IPS DF 6.9 (cell line): Measurements from ENCODE around the gene KCNN3.

Experiments
- DNase-seq: peaks from one replicate; pipeline ENCODE4 v3.0.0-alpha.2; 2013; ENCODE audit warnings: low read depth, low spot score
- H3K27ac ChIP-seq: one replicate; pipeline ENCODE4 v1.5.1; 2013; ENCODE audit warnings: low read length, control low read depth
- H3K27me3 ChIP-seq: 2 replicates; pipeline ENCODE4 v1.6.1; 2013; ENCODE audit warnings: mild to moderate bottlenecking, low read length; ENCODE audit not compliant: control insufficient read depth, insufficient read depth
- H3K36me3 ChIP-seq: 2 replicates; pipeline ENCODE4 v1.6.1; 2013; ENCODE audit warnings: low read length; ENCODE audit not compliant: control insufficient read depth, insufficient read depth
- H3K4me1 ChIP-seq: 2 replicates; pipeline ENCODE4 v1.6.1; 2013; ENCODE audit warnings: low read length; ENCODE audit not compliant: control insufficient read depth, insufficient read depth
- H3K4me3 ChIP-seq: 2 replicates; pipeline ENCODE4 v1.5.1; 2013; ENCODE audit warnings: mild to moderate bottlenecking, low read length
- H3K9me3 ChIP-seq: 2 replicates; pipeline ENCODE4 v1.6.1; 2013; ENCODE audit warnings: low read length, inconsistent platforms; ENCODE audit not compliant: control insufficient read depth, insufficient read depth
- WGBS: extraction: QIAGEN DNeasy Blood & Tissue Kit; methylation state at CpG from one replicate; pipeline ENCODE4 v1.1.7; 2013; ENCODE audit warnings: mixed read lengths, missing lambda C conversion rate; ENCODE audit not compliant: insufficient read length, insufficient coverage; 5-methylcytosine and 5-hydroxymethylcytosine counted together

KCNN3 gene

GRCh38 chr1:154867841-154868605 lies 2.1 kb downstream of the KCNN3 start:
- no peak for DNase-seq
- H3K27me3 ChIP-seq, result no peaks in the 10 kb centered on the region
- no peaks in the 10 kb centered on the region for H3K36me3 ChIP-seq
- H3K4me1 ChIP-seq, result peaks cover 19% of the 10 kb centered on the region
- no peak overlapping the region for H3K27ac ChIP-seq
- H3K9me3 ChIP-seq, result no peaks in the 10 kb centered on the region
- H3K4me3 ChIP-seq, result no peak overlapping the region
- no CpG with 5 or more reads among the region's 19 CpGs for WGBS

DNA sequence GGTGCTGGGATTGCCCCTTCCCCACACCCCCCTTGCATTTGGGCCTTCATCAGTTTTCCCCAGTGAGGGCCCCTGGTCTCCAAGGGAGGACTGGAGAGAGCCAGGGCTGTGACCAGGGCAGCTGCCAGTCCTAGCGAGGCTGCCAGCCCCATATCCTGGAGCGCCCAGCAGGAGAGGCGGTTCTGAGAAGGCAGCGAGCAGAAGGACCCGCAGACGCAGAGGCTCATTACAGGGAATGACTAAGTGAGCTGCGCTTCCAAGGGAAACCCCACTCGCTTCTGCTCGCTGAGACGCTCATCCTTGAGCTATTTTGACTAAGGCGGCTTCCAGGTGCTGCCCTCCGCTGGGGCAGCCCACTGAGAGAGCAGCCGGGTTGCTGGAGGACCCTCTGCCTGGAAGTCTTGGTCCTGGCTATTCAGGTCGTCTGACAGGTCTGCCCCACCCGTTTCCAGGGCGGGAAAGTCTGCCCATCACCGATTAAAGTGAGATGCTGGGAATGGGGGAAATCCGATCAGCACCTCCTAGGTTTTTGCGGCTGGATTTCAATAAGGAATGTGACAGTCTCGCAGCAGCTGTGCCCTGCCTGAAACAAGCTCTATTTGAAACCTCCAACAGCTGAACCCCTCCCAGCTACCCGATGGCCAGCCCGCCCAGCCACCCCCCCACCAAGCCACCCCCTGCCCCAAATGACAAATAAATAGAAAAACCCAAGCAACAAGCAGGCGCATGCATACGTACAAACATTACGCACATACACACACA lies 2.8 kb downstream of the KCNN3 start:
- no CpG with 5 or more reads among the region's 25 CpGs for WGBS
- H3K9me3 ChIP-seq, result no peaks in the 10 kb centered on the region

DNA sequence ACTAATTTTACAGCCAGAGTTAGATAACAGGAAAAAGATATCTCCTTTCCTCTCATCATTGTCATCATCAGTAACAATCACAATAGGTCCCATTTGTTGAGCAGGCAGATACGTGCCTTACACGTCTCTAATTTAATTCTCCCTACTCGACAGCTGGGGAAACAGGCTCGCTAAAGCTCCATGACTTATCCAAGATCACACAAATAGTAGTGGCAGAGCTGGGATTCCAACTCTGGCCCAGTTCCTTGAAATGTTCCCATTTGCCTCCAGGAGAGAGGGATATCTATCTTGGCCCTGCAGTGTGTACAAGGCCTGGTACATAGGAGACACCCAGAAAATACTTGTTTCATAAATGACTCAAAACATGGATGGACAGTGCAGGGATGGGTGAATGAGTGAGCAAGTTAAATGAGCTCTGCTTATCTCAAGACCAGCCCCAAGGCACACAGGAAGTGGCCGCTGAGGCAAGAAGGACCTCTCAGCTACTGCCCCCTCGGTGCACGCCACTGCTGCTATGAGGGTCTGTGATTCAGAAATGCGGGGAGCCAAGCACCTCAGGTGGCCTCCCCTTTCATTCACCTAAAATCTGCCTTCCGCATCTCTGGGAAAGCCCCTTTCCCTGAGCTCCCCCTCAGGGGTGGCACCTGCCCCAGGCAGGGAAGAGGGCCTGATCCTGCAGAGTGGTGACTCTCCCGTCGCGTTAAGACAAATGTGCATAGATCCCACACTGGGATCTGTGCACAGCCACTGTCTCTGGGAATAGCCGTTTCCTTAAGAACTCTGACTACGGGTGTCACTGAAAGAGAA lies 3.6 kb downstream of the KCNN3 start:
- H3K27ac ChIP-seq, result no peak overlapping the region
- H3K36me3 ChIP-seq, result no peaks in the 10 kb centered on the region
- no peaks in the 10 kb centered on the region for H3K27me3 ChIP-seq
- no peak for DNase-seq
- H3K4me1 ChIP-seq, result peaks cover 20% of the 10 kb centered on the region
- no peaks in the 10 kb centered on the region for H3K9me3 ChIP-seq
- no peak overlapping the region for H3K4me3 ChIP-seq
- no CpG with 5 or more reads among the region's 14 CpGs for WGBS

More for the DNA sequence above, 2.8 kb downstream of the KCNN3 start:
- Histone ChIP-seq H3K36me3 (no peaks in the 10 kb centered on the region), H3K4me1 (peaks cover 20% of the 10 kb centered on the region), H3K27me3 (no peaks in the 10 kb centered on the region), H3K4me3 (no peak overlapping the region), H3K27ac (no peak overlapping the region)
- no peak for DNase-seq

DNA sequence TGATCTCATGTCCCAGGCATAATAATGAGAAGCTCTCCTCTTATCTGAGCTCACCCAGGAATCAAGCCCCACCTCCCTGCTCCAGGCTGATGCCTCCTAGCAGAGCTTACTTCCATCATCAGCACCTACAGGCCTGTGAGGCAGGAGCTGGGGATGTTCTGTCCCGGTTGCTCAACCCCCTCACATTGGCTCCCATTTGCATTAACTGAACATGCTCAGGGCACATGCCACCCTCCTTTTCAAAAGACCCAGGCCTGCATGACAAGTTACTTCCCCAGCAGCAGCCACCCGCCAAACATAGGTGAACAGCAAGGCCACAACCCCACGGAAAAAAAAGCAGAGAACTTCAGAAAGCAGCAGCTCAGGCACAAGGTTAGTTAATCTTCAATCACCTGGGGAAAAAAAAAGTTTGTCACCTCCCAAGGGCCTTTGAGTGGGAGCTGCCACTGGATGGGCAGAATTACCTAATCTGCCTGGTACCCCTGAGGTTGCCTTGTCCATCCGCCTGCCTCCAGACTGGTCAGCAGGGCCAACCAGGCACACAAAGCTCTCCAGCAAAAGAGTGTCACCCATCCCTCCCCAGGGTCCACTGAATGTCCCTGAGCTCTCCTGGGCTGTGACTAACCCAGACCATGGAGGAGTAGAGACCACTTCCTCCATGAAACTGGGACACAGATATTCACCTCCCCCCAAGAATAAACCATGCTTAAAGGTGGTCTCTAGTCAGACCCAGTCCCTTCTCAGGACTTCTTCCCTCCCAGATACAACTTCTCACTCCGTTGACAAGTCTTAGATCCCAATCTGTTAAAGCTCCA lies 4.4 kb downstream of the KCNN3 start:
- Histone ChIP-seq H3K27ac (no peak overlapping the region), H3K27me3 (no peaks in the 10 kb centered on the region), H3K36me3 (no peaks in the 10 kb centered on the region), H3K4me1 (peaks cover 20% of the 10 kb centered on the region), H3K4me3 (no peak overlapping the region), H3K9me3 (no peaks in the 10 kb centered on the region)
- WGBS, result no CpG with 5 or more reads among the region's 5 CpGs
- DNase-seq, result no peak

GRCh38 chr1:154864189-154864975 lies 5.7 kb downstream of the KCNN3 start:
- H3K9me3 ChIP-seq, result no peaks in the 10 kb centered on the region
- H3K36me3 ChIP-seq, result no peaks in the 10 kb centered on the region
- no CpG with 5 or more reads among the region's 8 CpGs for WGBS
- H3K4me1 ChIP-seq, result peaks cover 16% of the 10 kb centered on the region
- H3K27me3 ChIP-seq, result no peaks in the 10 kb centered on the region
- no peak overlapping the region for H3K27ac ChIP-seq
- no peak overlapping the region for H3K4me3 ChIP-seq
- no peak for DNase-seq

DNA sequence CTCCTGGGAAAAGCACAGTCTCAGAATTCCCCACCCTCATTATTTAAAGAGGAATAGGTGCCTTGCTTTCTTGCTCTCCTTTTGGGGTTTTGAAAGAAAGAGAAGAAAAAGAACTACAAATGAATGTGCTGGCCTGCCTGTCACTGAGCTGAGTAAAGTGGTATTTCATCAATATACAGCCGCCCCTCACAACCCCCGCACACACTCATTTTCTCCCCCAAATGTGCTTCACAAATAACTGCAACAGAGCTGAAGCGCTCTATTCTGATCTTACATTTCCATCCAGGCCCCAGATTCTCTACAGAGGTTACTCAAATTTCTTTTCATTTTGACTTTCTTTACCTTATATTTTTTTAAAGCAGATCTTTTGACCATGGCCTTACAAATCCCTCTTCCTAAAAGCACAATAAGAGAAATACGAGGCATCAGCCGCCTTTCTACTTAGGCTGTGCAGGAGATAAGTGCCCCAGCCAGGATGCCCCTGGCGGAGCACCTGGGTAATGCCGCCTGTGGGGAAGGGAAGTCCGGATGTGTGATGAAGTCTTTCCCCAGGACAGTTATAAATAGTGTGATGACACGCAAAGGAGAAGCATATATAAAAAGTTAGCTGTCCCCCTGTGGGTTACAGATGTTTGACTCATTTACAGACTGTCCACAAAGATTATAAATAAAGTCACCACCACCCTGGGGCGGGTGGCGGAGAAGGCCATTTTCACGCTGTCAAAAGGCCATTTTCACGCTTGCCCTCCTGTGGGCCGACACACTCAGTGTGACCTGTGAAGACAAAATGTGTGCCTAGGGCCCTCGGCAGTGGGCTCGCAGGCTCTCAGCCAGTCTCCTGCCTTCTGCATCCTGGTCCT lies 6.5 kb downstream of the KCNN3 start:
- no peaks in the 10 kb centered on the region for H3K27me3 ChIP-seq
- no peaks in the 10 kb centered on the region for H3K36me3 ChIP-seq
- H3K4me1 ChIP-seq, result peaks cover 12% of the 10 kb centered on the region
- WGBS, result no CpG with 5 or more reads among the region's 16 CpGs
- no peak overlapping the region for H3K27ac ChIP-seq
- H3K9me3 ChIP-seq, result no peaks in the 10 kb centered on the region
- no peak overlapping the region for H3K4me3 ChIP-seq
- DNase-seq, result peak; percentile 29

- Histone ChIP-seq H3K4me1 (peaks cover 12% of the 10 kb centered on the region), H3K27ac (no peak overlapping the region), H3K9me3 (no peaks in the 10 kb centered on the region), H3K4me3 (no peak overlapping the region), H3K27me3 (no peaks in the 10 kb centered on the region), H3K36me3 (no peaks in the 10 kb centered on the region)
- DNase-seq, result no peak
- no CpG with 5 or more reads among the region's 13 CpGs for WGBS
Observed at GRCh38 chr1:154862907-154863306, 7.2 kb downstream of the KCNN3 start.

DNA sequence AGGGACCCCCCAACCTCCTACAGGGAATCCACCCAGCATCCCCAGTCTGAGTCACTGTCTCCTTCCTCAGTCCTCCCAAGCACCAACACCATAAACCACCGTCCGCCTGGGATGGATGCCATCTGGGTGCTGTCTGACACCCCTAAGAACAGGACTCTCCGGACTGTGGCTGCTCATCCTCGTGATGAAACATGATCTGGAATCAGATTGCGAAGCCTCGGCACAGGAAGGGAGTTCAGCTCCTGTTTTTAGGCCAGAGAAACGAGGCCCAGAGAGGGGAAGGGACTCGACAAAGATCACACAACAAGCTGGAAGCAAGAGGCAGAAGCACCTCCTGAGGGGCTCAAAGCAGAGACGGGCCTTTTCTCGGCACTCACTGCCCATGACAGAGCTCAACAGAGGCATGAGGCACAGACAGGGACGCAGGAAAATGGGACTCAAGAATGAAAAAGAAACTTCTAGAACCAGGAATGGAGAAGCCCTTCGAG lies 8.4 kb downstream of the KCNN3 start:
- no peaks in the 10 kb centered on the region for H3K27me3 ChIP-seq
- H3K9me3 ChIP-seq, result no peaks in the 10 kb centered on the region
- WGBS, result no CpG with 5 or more reads among the region's 12 CpGs
- no peak overlapping the region for H3K27ac ChIP-seq
- DNase-seq, result no peak
- no peak overlapping the region for H3K4me3 ChIP-seq
- peaks cover 5% of the 10 kb centered on the region; the same call in 1 of the 2 replicates for H3K4me1 ChIP-seq
- no peaks in the 10 kb centered on the region for H3K36me3 ChIP-seq
